Measurements from ENCODE around the gene KCNJ1.

The KCNJ1 gene

DNA sequence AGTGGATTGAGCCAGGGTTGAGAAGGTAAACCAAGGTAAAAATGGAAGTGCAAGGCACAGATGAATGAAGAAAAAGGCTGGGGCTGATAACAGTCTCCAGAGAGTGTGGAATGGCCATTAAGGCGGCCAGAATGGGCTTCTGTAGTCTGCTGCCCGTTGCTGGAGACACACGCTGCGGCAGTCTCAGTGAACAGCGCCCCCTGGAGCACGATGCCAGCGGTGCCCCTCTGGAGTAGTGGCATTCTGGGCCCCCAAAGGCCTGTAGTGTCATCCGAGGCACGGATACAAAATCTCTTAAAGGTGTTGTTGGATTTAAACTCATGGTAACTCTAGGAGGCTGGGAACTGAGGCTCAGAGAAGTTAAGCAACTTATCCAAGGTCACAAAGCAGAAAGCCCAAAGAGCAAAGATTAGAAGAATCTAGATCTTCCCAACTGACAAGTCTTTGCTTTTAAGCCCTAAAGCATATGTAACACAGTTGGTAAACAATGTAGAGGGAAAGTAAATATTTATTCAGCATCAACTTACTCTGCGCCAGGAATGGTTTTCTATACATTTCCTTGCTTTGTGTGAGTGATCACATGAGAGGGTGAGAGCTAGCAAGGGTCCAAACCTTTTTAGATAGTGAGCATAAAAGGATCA is 18.2 kb downstream of the KCNJ1 start:
- DNase-seq (ENCODE audit: low spot score) = peak; percentile 57

DNA sequence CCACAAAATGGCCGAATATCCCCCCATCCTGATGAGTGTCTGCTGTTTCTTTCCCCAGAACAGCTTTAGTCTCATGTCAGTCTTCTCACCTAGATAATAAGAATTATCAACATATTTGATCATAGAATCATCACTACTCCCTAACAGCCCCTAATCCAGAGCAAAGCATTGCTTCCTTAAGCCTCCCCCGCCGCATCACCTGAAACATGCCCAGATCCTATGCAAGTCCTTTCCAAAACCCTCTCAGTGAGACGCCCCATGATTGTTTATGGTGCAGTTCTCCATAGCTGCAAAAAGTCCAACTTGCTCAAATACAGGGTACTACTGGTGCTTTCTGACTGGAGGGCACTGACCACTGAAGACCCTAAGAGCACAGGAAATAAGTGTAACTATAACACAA is 20.1 kb downstream of the KCNJ1 start:
- no peak for DNase-seq (ENCODE audit: low spot score)

DNA sequence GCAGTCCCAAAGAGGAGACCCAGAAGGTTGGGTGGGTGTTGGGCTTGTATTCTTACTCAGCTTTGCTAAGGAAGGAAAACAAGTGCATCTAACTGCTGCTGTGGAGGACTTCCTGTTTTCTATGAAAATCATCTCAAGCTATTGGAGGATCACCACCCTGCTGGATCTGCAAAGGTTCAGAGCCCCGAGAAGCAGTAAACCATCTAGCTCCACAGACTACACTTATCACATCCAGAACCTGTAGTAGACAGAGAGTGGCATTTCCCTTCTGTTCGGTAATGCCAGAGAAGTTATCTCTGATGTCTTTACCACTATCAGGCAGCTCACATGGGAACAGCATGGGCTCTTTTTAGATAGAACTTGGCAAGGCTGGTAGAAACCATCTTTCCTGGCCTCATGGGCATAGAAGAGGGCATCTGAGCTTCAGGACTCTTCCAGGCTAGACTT is 21.7 kb downstream of the KCNJ1 start:
- no peak for DNase-seq (ENCODE audit: low spot score)

DNA sequence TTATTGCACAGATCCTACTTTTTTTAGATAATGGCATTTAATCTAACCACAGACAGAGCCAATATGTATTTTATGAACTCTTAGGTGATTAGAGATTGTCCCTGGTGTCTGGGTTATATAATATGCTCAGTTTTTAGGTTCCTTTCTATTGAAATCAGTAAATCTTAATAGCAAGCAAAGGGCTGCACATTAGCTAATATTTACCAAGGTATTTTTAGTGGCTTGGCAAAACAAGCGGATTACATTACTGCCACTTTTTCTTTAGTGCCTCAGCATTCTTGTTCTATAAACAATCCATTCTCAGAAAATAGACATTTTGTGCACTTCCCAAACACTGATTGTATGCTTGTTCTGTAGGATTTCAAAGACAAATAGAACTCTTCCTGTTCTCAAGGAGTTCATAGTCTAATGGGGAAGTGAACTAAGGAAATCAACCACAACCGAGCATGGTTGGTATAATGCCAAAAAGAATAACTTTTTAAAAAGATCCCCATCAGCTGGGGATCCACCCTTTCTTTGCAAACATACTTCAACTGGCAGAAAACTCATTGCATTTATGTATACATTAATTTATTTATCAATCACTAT is 23.8 kb downstream of the KCNJ1 start:
- no peak for DNase-seq (ENCODE audit: low spot score)

DNA sequence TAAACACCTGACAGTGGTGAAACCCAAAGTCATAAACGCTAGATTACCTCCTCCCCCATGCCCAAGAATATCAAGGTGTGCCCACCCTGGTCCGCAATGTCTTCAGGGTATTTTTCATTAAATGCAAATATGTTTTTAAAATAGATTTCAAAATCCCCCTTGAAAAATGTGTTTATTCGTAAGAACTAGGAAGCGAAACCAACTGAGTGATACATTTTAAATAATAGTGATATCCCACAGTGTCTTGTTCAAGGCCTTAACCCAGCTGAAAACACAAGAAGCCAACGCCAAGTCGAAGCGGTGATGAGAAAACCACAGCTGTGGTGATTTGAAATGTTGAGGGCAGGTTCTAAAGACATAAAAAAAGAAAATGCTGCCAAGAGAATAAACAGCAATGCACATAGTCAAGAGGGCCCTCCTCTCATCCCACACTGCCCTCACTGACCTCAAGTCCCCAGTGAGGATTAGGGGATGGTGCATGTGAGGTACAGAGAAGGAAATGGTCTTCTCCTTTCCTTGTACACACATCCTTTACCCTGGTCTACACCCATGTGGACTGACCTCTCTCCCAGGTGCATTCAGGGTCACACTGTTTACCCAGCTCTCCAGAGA is 25.5 kb downstream of the KCNJ1 start:
- DNase-seq (ENCODE audit: low spot score) = no peak

DNA sequence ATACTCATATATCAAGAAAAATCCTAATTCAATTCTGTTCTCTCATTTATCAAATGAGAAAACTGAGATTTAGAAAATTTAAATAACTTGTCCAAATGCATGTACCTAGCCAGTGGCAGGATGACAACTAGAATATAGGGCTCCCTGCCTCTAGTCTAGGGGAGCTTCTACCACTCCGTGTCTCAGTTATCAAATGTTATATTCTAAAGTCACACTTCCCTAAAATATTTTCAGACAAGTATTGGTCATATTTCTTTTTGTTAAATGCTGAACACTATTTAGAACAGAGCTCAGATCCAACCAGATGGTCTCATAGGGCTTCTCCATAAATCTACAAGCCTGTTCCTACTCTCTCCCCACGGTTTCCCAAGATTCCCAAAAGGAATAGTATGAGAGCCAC is 26.3 kb downstream of the KCNJ1 start:
- DNase-seq (ENCODE audit: low spot score) = no peak

DNA sequence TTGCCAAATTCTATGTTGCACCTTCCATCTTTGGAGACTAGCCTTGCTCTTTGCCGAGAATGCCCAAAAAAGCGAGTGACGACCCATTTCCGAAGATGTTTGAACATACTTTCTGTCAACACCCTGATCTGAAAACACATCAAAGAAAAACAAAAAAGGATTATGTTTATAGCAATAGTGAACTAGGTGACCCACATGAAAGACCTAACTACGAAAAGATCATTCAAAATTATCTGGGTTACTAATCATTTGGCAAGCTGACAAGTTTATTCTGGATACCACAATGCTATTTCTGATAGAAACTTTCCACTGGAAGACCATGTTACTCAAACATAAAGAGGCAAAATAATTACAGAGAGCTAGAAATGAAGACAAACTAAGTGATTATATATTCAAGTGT is 27.0 kb downstream of the KCNJ1 start:
- no peak for DNase-seq (ENCODE audit: low spot score)

DNA sequence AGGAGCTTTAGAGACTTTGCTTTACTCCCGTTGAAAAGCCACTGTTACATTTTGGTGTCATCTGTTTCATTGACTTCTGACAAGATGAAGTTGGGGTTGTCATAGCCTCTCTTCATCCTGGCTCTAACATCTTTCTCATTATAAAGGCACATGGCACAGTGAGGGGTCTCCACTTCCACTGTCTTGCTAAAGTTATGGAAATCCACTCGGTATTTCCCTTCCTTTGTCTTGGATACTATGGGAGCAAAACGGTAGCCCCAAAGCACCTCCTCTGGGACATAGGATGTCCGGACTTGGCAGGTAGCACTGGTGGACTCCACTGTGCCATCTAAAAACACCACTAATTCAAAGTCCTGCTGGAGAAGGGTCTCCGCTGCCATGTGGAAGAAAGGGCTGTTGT is 28.0 kb downstream of the KCNJ1 start:
- DNase-seq (ENCODE audit: low spot score) = no peak

DNA sequence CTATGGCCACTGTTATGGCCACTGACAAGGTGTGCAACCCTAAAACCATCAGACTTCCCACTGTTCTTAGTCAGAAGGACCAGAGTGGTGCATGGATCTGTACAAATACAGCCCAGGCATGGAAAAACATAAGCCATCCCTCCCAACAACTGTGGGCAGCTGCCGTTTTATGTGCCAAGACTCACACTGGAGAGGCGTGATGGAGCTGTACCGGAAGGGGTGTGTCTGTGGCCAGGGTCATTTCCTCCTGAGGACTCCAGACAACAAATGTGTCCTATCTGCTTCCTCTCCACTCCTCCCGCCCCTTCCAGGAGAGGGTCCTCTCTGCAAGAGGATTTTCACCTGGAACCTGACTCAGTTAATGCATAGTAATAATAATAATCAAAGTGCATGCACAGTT is 29.5 kb downstream of the KCNJ1 start:
- no peak for DNase-seq (ENCODE audit: low spot score)

DNA sequence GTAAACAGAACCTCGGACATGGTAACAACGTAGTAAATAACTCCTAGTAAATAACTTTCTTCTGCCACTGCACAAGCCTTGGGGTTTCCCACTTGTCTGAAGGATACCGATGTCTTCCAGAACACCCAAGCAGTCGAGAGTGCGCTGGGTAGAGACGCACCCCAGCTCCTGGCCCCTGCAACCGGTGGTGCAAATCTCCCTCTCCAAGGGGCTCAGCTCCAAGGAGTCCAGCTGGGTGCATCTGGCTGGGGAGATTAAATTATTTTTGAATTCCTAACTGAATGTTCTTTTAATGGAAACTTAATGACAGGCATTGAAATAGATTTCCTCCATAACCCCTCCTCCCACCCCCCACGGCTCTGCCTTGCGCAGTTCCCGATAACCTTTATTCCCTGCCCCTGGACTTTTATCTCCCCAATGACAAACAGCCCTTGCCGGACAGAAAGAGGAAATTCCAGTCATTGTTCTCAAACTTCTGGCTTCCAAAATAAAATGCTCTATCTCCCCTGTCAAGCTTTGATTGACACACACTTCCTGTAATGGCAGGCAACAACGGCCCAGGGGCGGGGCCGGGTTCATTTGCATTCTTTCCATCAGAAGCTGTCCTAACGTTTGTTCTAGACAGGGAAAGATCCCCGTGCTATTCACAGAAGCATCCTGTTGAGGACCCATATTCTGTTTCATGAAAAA is 31.2 kb downstream of the KCNJ1 start:
- no peak for DNase-seq (ENCODE audit: low spot score)

DNA sequence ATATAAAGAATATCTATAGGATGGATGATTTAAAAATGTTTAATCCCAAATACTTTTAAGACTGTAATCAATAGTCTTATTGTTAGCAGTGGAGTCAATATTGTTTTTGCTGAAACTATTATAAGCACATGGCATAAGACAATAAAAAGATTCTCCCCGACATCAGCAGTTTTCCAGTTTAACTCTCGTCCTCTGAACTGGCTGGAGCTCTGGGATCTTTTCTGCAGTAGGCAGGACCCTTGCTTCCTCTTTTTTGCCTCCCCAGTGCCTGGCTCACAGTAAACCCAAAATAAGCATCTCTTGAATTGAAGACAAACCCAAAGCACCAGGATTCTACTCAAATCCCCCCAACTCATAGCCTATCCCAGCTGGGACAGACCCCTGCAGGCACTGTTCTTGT is 32.9 kb downstream of the KCNJ1 start:
- DNase-seq (ENCODE audit: low spot score) = no peak

DNA sequence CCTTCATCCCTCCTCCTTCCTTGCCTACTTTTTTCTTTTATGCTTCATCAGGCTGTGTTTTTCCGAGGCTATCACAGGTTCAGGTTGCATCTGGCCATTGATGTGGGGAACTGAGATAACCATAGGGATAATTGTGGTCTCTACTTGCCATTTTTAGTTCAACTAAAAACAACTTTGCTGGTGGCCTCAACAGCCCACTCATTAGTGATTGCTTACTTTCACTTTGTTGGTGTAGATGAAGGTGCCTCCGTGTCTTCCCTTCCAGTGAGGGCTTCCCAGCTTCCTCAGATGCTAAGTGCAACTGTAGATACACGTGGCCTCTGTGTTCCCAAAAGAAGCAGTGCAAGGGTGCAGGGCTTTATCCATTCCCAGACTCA is 35.0 kb downstream of the KCNJ1 start:
- no peak for DNase-seq (ENCODE audit: low spot score)

DNA sequence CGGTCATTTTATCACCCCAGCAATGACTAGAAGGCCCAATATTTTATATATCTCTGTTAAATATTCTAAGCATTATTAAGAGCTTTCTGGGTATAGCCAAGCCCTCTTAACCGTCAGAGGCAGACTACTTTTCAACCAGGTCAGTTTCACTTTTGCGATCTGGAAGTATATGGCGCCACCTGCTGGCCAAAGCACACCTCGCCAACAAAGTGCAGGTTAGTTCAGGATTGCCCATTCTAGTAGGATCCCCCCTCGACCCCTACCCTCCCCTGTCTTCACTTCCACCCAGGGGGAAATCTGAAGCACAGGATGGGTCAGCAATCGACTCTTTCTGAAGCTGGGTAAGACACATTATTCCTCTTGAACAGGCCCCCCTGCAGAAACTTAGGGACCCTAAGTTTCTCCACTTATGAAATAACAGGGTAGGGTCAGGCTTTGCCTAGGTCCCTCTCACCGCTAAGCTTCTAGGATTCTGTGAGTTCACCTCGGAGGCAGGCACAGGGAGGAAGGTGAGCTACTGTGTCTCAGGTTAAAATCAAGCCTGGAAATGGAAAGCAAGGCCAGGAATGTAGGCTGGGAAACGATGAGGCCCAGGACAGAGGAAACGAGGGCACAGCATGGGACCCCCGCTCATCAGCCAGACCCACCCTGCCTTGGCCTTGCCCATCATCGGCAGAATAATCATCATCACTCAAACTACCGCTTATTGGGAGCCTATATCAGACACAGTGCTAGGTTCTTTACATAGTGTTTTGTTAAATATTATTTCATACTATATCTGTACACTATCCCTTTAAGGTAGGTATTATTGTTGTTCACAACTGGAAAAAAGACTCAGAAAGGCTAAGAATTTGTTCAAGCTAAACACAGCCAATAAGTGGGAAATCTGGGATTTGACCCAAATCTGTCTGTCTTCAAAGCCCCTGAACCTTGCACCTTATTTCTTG is 35.6 kb downstream of the KCNJ1 start:
- peak; percentile 84 for DNase-seq (ENCODE audit: low spot score)

DNA sequence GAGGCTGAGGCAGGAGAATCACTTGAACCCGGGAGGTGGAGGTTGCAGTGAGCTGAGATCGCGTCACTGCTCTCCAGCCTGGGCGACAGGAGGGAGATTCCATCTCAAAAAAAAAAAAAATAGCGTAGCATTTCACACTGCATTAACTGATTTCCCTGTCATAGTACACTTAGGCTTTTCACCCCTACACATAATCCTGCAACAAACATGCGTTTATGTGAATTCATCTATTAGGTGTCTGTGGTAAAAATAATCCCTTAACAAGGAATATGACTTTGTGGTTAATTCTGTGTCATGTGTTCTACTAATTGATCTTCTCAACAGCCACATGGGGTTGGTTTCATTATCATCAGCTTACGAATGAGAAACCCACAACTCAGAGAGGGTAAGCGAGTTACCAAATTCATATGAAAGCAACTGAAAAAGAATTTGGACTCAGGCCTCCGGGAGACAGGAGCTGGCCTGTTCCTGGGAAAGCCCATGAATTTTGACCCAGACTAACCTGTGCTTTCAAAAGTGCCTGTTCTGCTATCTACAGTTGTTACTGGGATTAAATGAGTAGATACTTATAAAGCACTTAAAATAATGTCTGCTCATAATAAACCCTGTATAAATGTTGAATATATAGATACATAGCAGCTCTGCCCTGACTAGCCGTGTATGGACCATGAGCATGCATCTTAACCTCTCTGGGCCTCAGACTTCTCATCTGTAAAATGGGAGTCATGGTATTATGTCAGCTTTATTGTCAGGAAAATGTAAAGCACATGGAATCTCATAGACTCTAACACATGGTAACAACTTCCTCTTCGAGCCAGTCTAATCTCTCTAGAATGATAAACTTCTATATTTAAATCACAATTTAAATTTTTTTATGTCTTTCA is 36.6 kb downstream of the KCNJ1 start:
- no peak for DNase-seq (ENCODE audit: low spot score)

DNA sequence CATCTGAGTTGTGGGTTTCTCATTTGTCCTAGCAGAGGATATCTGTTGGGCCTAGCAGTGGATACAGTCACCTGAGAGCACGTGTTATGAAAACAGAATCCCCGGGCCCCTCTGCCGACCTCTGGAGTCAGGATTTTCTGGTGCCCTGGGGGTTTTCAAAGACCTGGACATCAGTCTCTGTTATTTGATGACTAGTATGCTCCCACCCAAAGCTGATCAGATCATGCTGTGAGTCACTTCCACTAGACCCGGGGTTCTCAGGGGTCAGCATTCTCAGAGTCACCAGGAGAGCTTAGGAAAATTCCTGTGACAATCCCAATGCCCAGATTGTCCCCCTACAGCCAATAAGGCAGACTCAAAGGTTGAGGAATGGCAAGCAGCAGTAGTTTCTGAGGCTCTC is 38.7 kb downstream of the KCNJ1 start:
- no peak for DNase-seq (ENCODE audit: low spot score)

DNA sequence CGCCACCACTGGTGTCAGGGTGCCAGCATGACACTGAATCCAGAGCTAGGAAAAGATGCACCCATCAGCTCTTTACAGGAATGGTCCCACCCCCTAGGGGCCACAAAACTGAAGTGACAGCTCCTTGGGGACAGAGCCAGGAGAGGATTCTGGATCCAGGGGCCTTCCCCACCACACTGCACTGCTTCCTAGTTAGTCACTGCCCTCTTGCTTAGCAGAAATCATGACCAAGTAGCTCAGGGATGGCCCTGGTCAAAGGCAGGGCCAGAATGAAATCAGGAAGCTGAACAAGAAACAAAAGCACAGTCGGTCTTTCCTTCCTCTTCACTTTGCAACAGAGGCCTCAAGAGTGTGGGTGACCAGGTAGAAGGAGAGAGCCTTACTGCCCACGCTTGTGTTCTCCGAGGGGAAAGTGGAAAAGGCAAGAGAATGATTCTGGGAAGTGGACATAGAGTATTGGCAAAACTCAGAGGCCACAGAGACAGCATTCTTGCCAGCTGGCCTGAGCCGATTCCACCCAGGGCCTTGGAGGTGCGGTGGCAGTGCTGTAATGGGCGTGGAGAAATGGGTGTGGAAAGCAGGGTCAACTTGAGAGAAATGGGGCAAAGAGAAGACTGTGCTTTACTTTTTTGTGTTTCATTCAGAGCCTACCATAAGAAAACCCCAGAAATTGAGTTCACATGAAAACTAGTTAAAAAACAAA is 39.8 kb downstream of the KCNJ1 start:
- no peak for DNase-seq (ENCODE audit: low spot score)

DNA sequence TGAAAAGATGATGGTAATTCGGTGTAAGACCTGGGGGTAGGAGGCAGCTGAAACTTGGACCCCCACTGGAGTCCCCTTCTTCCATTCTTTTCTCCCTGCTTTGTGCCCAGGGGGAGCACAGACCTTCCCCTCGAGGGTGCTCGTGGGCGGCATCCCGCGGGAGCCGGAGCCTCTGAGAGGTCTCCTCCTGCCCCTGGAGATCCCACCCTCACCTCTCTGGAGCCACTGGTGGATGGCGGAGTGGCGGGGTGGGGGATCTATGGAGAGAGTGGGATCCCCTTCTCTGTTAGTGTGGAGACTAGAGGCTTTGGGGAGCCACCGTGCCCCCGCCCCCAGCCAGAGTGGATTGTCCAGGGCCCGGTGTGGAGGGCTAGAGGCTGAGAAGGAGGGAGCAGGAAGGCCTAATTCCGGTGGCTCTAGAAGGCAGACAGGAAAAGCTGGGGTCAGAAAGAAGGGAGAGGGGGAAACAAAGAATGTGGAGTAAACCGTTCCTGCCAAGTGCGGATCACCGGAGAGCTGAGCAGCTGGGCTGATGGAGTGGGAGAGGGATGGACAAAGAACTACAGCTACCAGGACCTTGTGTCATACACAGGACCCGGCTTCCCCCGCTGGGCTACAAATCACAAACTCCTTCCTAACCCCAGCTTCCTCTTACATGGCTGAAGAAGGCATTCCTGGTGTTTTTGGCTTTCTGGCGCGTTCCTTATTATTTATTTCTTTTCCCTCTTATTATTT is 41.9 kb downstream of the KCNJ1 start:
- DNase-seq (ENCODE audit: low spot score) = no peak

DNA sequence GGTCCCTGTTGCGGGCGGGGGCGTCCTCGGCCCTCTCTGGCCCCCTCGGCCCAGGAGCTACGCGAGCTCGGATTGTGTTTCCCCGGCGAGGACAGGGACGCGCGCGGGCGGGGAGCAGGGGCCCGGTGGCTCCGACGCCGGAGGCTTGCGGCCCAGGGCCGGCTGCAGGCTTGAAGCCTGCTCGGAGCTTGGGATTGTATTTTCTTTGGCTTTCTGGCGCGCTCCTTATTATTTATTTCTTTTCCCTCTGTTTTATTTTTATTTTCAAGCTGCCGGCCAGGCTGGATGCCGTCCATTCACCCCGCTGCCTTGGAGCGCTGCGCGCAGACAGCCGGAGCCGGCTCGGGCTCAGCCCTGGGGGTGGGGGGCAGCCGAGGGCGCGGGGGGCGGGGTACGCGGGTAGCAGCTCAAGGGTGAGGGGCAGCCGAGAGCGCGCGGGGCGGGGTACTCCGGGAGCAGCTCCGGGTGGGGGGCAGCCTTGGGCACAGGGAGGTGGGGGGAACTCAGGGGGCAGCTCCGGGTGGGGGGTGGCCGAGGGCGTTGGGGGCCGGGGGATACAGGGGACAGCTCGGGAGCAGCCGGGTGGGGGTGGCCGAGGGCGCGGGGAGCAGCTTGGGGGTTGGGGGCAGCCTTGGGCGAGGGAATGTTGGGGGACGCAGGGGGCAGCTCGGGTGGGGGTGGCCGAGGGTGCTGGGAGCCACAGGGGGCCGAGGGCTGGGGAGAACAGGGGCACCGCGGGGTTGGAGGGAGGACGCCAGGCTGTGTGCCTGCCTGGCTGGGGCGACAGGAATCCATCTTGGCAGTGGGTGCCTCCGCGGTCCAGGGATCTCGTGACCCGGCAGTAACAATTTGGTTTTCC is 42.7 kb downstream of the KCNJ1 start:
- DNase-seq (ENCODE audit: low spot score) = peak; percentile 41

DNA sequence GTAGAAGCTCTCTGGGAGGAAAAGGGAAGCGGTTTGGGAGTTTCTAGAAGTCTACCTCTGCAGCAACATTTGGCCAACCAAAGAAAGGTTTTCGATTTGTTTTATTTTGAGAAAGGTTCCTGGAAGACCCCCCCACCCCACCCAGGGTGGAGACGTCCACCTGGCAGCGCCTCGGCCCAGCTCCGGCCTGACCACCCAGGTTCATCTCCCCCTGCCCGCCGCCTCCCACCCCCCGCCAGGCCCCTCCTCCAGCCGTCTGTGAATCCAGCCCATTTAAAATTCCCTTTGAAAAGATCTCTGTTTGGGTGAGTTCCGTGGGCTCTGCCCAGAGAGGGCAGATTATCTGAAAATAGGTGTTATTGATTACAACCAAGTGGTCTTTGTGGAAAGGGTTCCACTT is 43.3 kb downstream of the KCNJ1 start:
- DNase-seq (ENCODE audit: low spot score) = no peak
